PFSK-1 (cell line): Measurements from ENCODE around the gene KCNB1.

ENCODE experiments used
- FOXP2 ChIP-seq: optimal IDR thresholded peaks from 2 replicates; pipeline ENCODE3; 2011; ENCODE audit warnings: borderline replicate concordance, control low read depth, inconsistent platforms; ENCODE audit not compliant: insufficient read depth; ENCODE audit errors: extremely low read length, extremely low read depth
- POLR2AphosphoS5 ChIP-seq: IDR thresholded peaks from 2 replicates; pipeline ENCODE4 v1.6.1; 2012; ENCODE audit warnings: low read depth, mild to moderate bottlenecking, control low read depth, low read length, moderate library complexity
- SIN3A ChIP-seq: IDR thresholded peaks from 2 replicates; pipeline ENCODE4 v1.6.1; 2012; ENCODE audit warnings: mild to moderate bottlenecking, low read length, moderate library complexity, borderline replicate concordance; ENCODE audit not compliant: insufficient read depth
- TAF1 ChIP-seq: IDR thresholded peaks from 2 replicates; pipeline ENCODE4 v1.6.1; 2012; ENCODE audit warnings: low read length, control low read depth, borderline replicate concordance; ENCODE audit not compliant: insufficient read depth
- TF ChIP-seq, protein P1 (sequence below), 2 experiments: IDR thresholded peaks; 2 replicates each; pipeline versions ENCODE4 v1.6.1 to v1.8.0; 2011 to 2012; ENCODE audit warnings: low read depth in 2 of 2, low read length in 2 of 2, control low read depth in 1 of 2, inconsistent platforms in 1 of 2, mild to moderate bottlenecking in 1 of 2, moderate library complexity in 1 of 2; ENCODE audit not compliant: insufficient read depth in 1 of 2

- TF ChIP-seq POLR2AphosphoS5 (no peak), SIN3A (no peak), TAF1 (no peak), FOXP2 (no peak)
- TF ChIP-seq, protein P1, sequence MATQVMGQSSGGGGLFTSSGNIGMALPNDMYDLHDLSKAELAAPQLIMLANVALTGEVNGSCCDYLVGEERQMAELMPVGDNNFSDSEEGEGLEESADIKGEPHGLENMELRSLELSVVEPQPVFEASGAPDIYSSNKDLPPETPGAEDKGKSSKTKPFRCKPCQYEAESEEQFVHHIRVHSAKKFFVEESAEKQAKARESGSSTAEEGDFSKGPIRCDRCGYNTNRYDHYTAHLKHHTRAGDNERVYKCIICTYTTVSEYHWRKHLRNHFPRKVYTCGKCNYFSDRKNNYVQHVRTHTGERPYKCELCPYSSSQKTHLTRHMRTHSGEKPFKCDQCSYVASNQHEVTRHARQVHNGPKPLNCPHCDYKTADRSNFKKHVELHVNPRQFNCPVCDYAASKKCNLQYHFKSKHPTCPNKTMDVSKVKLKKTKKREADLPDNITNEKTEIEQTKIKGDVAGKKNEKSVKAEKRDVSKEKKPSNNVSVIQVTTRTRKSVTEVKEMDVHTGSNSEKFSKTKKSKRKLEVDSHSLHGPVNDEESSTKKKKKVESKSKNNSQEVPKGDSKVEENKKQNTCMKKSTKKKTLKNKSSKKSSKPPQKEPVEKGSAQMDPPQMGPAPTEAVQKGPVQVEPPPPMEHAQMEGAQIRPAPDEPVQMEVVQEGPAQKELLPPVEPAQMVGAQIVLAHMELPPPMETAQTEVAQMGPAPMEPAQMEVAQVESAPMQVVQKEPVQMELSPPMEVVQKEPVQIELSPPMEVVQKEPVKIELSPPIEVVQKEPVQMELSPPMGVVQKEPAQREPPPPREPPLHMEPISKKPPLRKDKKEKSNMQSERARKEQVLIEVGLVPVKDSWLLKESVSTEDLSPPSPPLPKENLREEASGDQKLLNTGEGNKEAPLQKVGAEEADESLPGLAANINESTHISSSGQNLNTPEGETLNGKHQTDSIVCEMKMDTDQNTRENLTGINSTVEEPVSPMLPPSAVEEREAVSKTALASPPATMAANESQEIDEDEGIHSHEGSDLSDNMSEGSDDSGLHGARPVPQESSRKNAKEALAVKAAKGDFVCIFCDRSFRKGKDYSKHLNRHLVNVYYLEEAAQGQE (IDR thresholded peaks at IDR 0.05; ENCODE audit: insufficient read depth in 1 of 2, low read depth in 2 of 2, low read length in 2 of 2), result no peak
Observed at GRCh38 chr20:49366687-49367086, 115.8 kb downstream of the KCNB1 start.
